K562 (cell line): ENCODE measurements around the gene LRP1.

Experiments used
- ATF7 ChIP-seq: fragments of 450-650 bp; IDR thresholded peaks from 2 replicates; pipeline ENCODE4 v1.7.1; 2014; ENCODE audit warnings: mild to moderate bottlenecking, moderate library complexity
- CEBPB ChIP-seq: fragments of 450-650 bp; IDR thresholded peaks from 2 replicates; pipeline ENCODE4 v1.6.1; 2016; ENCODE audit warnings: missing genetic modification characterization, missing compliant biosample characterization
- FOS ChIP-seq: IDR thresholded peaks from 3 replicates; pipeline ENCODE4 v1.6.1; 2011; ENCODE audit not compliant: insufficient read length; ENCODE audit errors: extremely low read depth
- JUND ChIP-seq, 2 experiments: IDR thresholded peaks; 2 replicates in 1 of 2; 3 replicates in 1 of 2; pipeline ENCODE4 v1.6.1; 2011; ENCODE audit warnings: borderline replicate concordance in 2 of 2, low read depth in 2 of 2, low read length in 2 of 2, improper control_type of control experiment in 1 of 2, missing biosample characterization in 1 of 2, missing genetic modification characterization in 1 of 2, missing genetic modification reagents in 1 of 2
- NR2C1 ChIP-seq, 2 experiments: fragments of 450-650 bp; IDR thresholded peaks; 2 replicates each; pipeline ENCODE4 v1.6.1; 2017; ENCODE audit warnings: mild to moderate bottlenecking in 2 of 2, antibody characterized with exemption in 1 of 2, inconsistent platforms in 1 of 2, missing compliant biosample characterization in 1 of 2, missing genetic modification characterization in 1 of 2
- POLR2B ChIP-seq: fragments of 450-650 bp; IDR thresholded peaks from 2 replicates; pipeline ENCODE4 v1.6.1; 2018; ENCODE audit warnings: low read depth; ENCODE audit not compliant: partially characterized antibody
- POLR2G ChIP-seq: fragments of 200-400 bp; formaldehyde crosslinking; IDR thresholded peaks from 2 replicates; pipeline ENCODE4 v1.6.1; 2017; ENCODE audit warnings: low read depth, mild to moderate bottlenecking, antibody characterized with exemption, low read length, moderate library complexity
- RBBP5 ChIP-seq: fragments of 200-600 bp; sonication (generic); IDR thresholded peaks from 2 replicates; pipeline ENCODE4 v1.6.1; 2012; ENCODE audit warnings: borderline replicate concordance, mild to moderate bottlenecking, low read length, control low read depth, inconsistent platforms; ENCODE audit not compliant: insufficient read depth, poor library complexity, severe bottlenecking
- TCF7 ChIP-seq: sonication (generic); IDR thresholded peaks from 2 replicates; pipeline ENCODE4 v1.6.1; 2016; ENCODE audit warnings: antibody characterized with exemption, borderline replicate concordance
- TF ChIP-seq, protein P1 (sequence below), 2 experiments: fragments of 200-800 bp in 1 of 2; sonication (Bioruptor generic) in 1 of 2; sonication (generic) in 1 of 2; formaldehyde crosslinking in 1 of 2; IDR thresholded peaks in 1 of 2; conservative IDR thresholded peaks in 1 of 2; 2 replicates each; pipeline versions ENCODE4 v1.5.0 to v1.6.1; 2016 to 2020; ENCODE audit warnings: missing compliant biosample characterization in 1 of 2, missing genetic modification characterization in 1 of 2, missing genetic modification reagents in 1 of 2

- no peak for TF ChIP-seq POLR2G
- no peak for TF ChIP-seq TCF7
- TF ChIP-seq RBBP5 = no peak
- no peak for TF ChIP-seq CEBPB
- TF ChIP-seq POLR2B = no peak
- no peak for TF ChIP-seq NR2C1 (IDR thresholded peaks at IDR 0.05)
- no peak for TF ChIP-seq NR2C1 (tag; IDR thresholded peaks at IDR 0.05)
- no peak for TF ChIP-seq FOS
- TF ChIP-seq, protein P1, sequence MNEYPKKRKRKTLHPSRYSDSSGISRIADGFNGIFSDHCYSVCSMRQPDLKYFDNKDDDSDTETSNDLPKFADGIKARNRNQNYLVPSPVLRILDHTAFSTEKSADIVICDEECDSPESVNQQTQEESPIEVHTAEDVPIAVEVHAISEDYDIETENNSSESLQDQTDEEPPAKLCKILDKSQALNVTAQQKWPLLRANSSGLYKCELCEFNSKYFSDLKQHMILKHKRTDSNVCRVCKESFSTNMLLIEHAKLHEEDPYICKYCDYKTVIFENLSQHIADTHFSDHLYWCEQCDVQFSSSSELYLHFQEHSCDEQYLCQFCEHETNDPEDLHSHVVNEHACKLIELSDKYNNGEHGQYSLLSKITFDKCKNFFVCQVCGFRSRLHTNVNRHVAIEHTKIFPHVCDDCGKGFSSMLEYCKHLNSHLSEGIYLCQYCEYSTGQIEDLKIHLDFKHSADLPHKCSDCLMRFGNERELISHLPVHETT (CRISPR knock-in tag; conservative IDR thresholded peaks at IDR 0.05 in 1 of 2, IDR thresholded peaks at IDR 0.05 in 1 of 2) = no peak
- no peak for TF ChIP-seq ATF7
- TF ChIP-seq JUND (IDR thresholded peaks at IDR 0.05; ENCODE audit: borderline replicate concordance, low read depth, low read length) = no peak
- no peak for TF ChIP-seq JUND (tag; IDR thresholded peaks at IDR 0.05; ENCODE audit: borderline replicate concordance, low read depth, low read length)
Measured at GRCh38 chr12:57168058-57168457, 39.8 kb downstream of the LRP1 start.
